Upper lobe of left lung (tissue), 6 donors: ENCODE data around the gene MCRIP1. TPM values are rescaled to one million over a fixed set of nuclear protein-coding genes. Genes with fewer than 3 reads are reported as not detected.

Experiments
- ATAC-seq, 2 donors: fragments of 200-7000 bp; cut with Tn5 transposase; one replicate each; pipeline ENCODE4 v1.9.1; 2022; ENCODE audit warnings: mild to moderate bottlenecking in 2 of 2, moderate library complexity in 2 of 2; ENCODE audit not compliant: low FRiP score in 2 of 2
- DNase-seq, 2 donors: peaks; one replicate each; pipeline ENCODE4 v3.0.0-alpha.2; 2019 to 2020
- H3K27ac ChIP-seq, 4 donors: fragments of 200-600 bp; sonication (generic); one replicate each; pipeline ENCODE4 v1.5.1; 2016 to 2019
- H3K27me3 ChIP-seq, 4 donors: fragments of 200-600 bp; sonication (generic); one replicate each; pipeline ENCODE4 v1.5.1; 2017 to 2019
- H3K36me3 ChIP-seq, 4 donors: fragments of 200-600 bp; sonication (generic); one replicate each; pipeline ENCODE4 v1.5.1; 2016 to 2019
- H3K4me1 ChIP-seq, 4 donors: fragments of 200-600 bp; sonication (generic); one replicate each; pipeline ENCODE4 v1.5.1; 2018 to 2019
- H3K4me3 ChIP-seq, 4 donors: fragments of 200-600 bp; sonication (generic); one replicate each; pipeline ENCODE4 v1.5.1; 2017 to 2019; ENCODE audit warnings: mild to moderate bottlenecking in 2 of 4, moderate library complexity in 1 of 4
- H3K9me3 ChIP-seq, 4 donors: fragments of 200-600 bp; sonication (generic); one replicate each; pipeline ENCODE4 v1.5.1; 2018 to 2019
- CTCF ChIP-seq, 6 experiments: fragments of 450-650 bp in 4 of 6; fragments of 200-600 bp in 2 of 6; sonication (generic) in 2 of 6; IDR thresholded peaks; one replicate each; pipeline ENCODE4 v1.5.1; 2016 to 2019; ENCODE audit warnings: antibody characterized with exemption in 6 of 6
- EP300 ChIP-seq, 4 donors: sonication (generic); formaldehyde crosslinking; IDR thresholded peaks; one replicate each; pipeline ENCODE4 v1.5.1; 2017; ENCODE audit warnings: antibody characterized with exemption in 4 of 4, control low read depth in 2 of 4
- POLR2A ChIP-seq, 4 donors: fragments of 450-650 bp; IDR thresholded peaks; one replicate each; pipeline ENCODE4 v1.5.1; 2016 to 2017; ENCODE audit warnings: antibody characterized with exemption in 4 of 4, mild to moderate bottlenecking in 2 of 4
- POLR2AphosphoS5 ChIP-seq, 2 donors: sonication (generic); formaldehyde crosslinking; IDR thresholded peaks; one replicate each; pipeline ENCODE4 v1.5.1; 2017; ENCODE audit warnings: antibody characterized with exemption in 2 of 2
- WGBS, 2 donors: methylation state at CpG; one replicate each; pipeline ENCODE4 v1.1.5; 2017 to 2018; 5-methylcytosine and 5-hydroxymethylcytosine counted together
- total RNA-seq, 6 donors: library from RNA; depleted of rRNA in 4 of 6; stranded (reverse); fragments of >200 nt in 4 of 6; gene quantifications; one replicate each; pipeline versions ENCODE4 v1.1.0 to v1.2.1, GENCODE V29; 2016 to 2021
- donor health status: DM: no; HTN: no; CAD: no; lungs with moderate emphysema.
- donor health status: DM: no; HTN: yes; CAD: no; lungs with severe emphysema.

MCRIP1 gene
- total RNA-seq, 6 donors from 2014 or later, result 30.1 to 106 (median 70.1) TPM

- no peak for TF ChIP-seq POLR2A (IDR thresholded peaks at IDR 0.05)
- no peak for TF ChIP-seq EP300 (IDR thresholded peaks at IDR 0.05)
- TF ChIP-seq CTCF (IDR thresholded peaks at IDR 0.05), result no peak
- no peak for TF ChIP-seq POLR2AphosphoS5 (IDR thresholded peaks at IDR 0.05)
- no peaks in the 10 kb centered on the region for H3K4me1 ChIP-seq
- H3K36me3 ChIP-seq, result peaks cover 42 to 99% (median 80%) of the 10 kb centered on the region in 4 donors
- no peaks in the 10 kb centered on the region for H3K27me3 ChIP-seq
- peak overlapping the region in 1 of 4 donors; percentile 22 for H3K27ac ChIP-seq
- no peak for ATAC-seq
- DNase-seq, result peak in 1 of 2 donors; percentile 46
- H3K4me3 ChIP-seq, result no peak overlapping the region
- WGBS, 2 donors, result 85 to 90% methylated on average over 7 to 24 of the region's 24 CpGs
- H3K9me3 ChIP-seq, result no peaks in the 10 kb centered on the region
Observed at GRCh38 chr17:81846743-81847689, 13.9 kb upstream of the MCRIP1 start.

- Histone ChIP-seq H3K27ac (peak overlapping the region in 1 of 4 donors; percentile 22), H3K9me3 (no peaks in the 10 kb centered on the region), H3K4me1 (peaks cover 0 to 4% (median under 1%) of the 10 kb centered on the region in 4 donors), H3K36me3 (peaks cover 37 to 92% (median 71%) of the 10 kb centered on the region in 4 donors), H3K27me3 (no peaks in the 10 kb centered on the region), H3K4me3 (no peak overlapping the region)
- peak in 1 of 2 donors; percentile 63 for DNase-seq
- WGBS, 2 donors, result 92 to 93% methylated on average over 28 to 38 of the region's 38 CpGs
- ATAC-seq, result no peak
- TF ChIP-seq CTCF (IDR thresholded peaks at IDR 0.05) (no peak), EP300 (IDR thresholded peaks at IDR 0.05) (no peak), POLR2AphosphoS5 (IDR thresholded peaks at IDR 0.05) (no peak), POLR2A (IDR thresholded peaks at IDR 0.05) (no peak)
Observed at GRCh38 chr17:81845881-81846742, 13.0 kb upstream of the MCRIP1 start.

GRCh38 chr17:81845361-81845760 is 12.3 kb upstream of the MCRIP1 start:
- TF ChIP-seq CTCF (IDR thresholded peaks at IDR 0.05) (no peak), POLR2A (IDR thresholded peaks at IDR 0.05) (no peak), POLR2AphosphoS5 (IDR thresholded peaks at IDR 0.05) (no peak), EP300 (IDR thresholded peaks at IDR 0.05) (no peak)
- H3K4me3 ChIP-seq, result no peak overlapping the region
- 92 to 93% methylated on average over 13 of the region's 13 CpGs for WGBS, 2 donors
- ATAC-seq (no peak), DNase-seq (peak in 1 of 2 donors; percentile 44)
- peaks cover 37 to 85% (median 66%) of the 10 kb centered on the region in 4 donors for H3K36me3 ChIP-seq
- H3K27ac ChIP-seq, result no peak overlapping the region
- H3K4me1 ChIP-seq, result peaks cover 0 to 10% (median 1%) of the 10 kb centered on the region in 4 donors
- H3K27me3 ChIP-seq, result no peaks in the 10 kb centered on the region
- H3K9me3 ChIP-seq, result no peaks in the 10 kb centered on the region

- H3K9me3 ChIP-seq, result no peaks in the 10 kb centered on the region
- DNase-seq (peak in 1 of 2 donors; percentile 56), ATAC-seq (no peak)
- no peak overlapping the region for H3K27ac ChIP-seq
- H3K4me1 ChIP-seq, result peaks cover 0 to 10% (median 1%) of the 10 kb centered on the region in 4 donors
- no peak overlapping the region for H3K4me3 ChIP-seq
- whole genome bisulfite sequencing, 2 donors, result 88 to 93% methylated on average over 13 of the region's 13 CpGs
- peaks cover 34 to 80% (median 64%) of the 10 kb centered on the region in 4 donors for H3K36me3 ChIP-seq
- H3K27me3 ChIP-seq, result no peaks in the 10 kb centered on the region
- no peak for TF ChIP-seq CTCF (IDR thresholded peaks at IDR 0.05)
- no peak for TF ChIP-seq EP300 (IDR thresholded peaks at IDR 0.05)
- no peak for TF ChIP-seq POLR2A (IDR thresholded peaks at IDR 0.05)
- TF ChIP-seq POLR2AphosphoS5 (IDR thresholded peaks at IDR 0.05), result no peak
Observed at GRCh38 chr17:81844887-81845286, 11.8 kb upstream of the MCRIP1 start.
